ENCODE results near the gene GGA3. TPM values are rescaled to one million over a fixed set of nuclear protein-coding genes. Genes with fewer than 3 reads are reported as not detected.
A peak's percentile ranks its signal among the peaks of the same experiment; 100 is the strongest.

GGA3 gene, protein sequence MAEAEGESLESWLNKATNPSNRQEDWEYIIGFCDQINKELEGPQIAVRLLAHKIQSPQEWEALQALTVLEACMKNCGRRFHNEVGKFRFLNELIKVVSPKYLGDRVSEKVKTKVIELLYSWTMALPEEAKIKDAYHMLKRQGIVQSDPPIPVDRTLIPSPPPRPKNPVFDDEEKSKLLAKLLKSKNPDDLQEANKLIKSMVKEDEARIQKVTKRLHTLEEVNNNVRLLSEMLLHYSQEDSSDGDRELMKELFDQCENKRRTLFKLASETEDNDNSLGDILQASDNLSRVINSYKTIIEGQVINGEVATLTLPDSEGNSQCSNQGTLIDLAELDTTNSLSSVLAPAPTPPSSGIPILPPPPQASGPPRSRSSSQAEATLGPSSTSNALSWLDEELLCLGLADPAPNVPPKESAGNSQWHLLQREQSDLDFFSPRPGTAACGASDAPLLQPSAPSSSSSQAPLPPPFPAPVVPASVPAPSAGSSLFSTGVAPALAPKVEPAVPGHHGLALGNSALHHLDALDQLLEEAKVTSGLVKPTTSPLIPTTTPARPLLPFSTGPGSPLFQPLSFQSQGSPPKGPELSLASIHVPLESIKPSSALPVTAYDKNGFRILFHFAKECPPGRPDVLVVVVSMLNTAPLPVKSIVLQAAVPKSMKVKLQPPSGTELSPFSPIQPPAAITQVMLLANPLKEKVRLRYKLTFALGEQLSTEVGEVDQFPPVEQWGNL
- 25.0 and 25.8 TPM in 2 replicates for polyA plus RNA-seq (2011; rRNA removed)
- polyA minus RNA-seq (2011; rRNA and poly(A)+ RNA removed): 39.5 and 50.0 TPM in 2 replicates

DNA sequence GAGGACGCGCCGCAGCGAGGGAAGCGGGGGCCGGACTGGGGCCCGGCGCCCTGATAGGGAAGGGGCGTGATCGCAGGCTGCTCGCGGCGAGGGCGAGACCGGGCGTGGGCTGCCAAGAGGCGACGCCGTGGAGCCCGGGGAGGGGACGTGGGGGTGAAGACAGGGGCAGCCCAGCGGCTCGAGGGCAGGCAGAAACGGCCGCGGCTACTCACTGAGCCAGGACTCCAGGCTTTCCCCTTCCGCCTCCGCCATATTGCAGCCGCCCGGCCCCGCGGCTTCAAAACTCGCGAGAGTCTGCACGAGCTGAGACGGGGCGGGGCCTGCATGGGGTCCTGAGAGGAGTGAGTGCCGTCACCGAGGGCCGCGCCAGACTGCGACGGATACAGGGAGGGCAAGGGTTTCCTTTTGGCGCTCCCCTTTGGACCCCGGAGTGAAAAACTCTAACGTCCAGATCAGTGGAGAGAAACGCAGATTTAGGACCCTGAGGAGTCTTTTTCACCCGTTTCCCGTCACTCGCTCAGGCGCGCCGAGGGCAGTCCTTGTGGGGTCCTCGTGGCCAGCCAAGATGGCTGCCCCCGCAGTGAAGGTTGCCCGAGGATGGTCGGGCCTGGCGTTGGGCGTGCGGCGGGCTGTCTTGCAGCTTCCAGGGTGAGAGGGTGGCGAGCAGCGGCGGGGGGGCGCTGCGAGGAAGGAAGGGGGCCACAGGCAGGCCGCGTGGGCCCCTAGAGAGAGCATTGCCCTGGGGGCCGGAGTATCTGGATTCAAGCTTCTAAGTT lies at the start of gene GGA3, which contains the start of gene MRPS7:
GGA3 (minus strand) TSS at position 271 of the 776 bp plus-strand sequence; CDS start at position 252, 19 bp downstream.
MRPS7 (plus strand) TSS at position 544 of the 776 bp plus-strand sequence; CDS start at position 566, 22 bp downstream.
- Histone ChIP-seq H3K9me3 (ENCODE audit: control insufficient read depth, insufficient read depth, low read length) (no peaks in the 10 kb centered on the region; the same call in 1 of the 2 replicates), H3K27me3 (ENCODE audit: control insufficient read depth, insufficient read depth, low read length) (no peaks in the 10 kb centered on the region), H3K4me3 (ENCODE audit: low read depth, low read length) (peak within 1 kb of the TSS; percentile 95), H3K27ac (ENCODE audit: low read depth, low read length) (peak within 1 kb of the TSS; percentile 98)
- ChIA-PET CTCF (interaction anchor here (0.5 to 5.4 kb wide), 8 partner anchors 10 to 164 kb away, joined by 3 to 70 read pairs (median 4); partner anchors contain the start of gene MIF4GD), POLR2A (interaction anchor here (0.6 to 1.8 kb wide), 16 partner anchors 10 to 292 kb away, joined by 3 to 29 read pairs (median 4); partner anchors contain the start of genes GRB2, MIF4GD, NUP85 and SLC25A19)
- DNase-seq (ENCODE audit: low read depth, low spot score): peak; percentile 76
- no peak for TF ChIP-seq CTCF (IDR thresholded peaks at IDR 0.05; ENCODE audit: low read depth, low read length)

GRCh38 chr17:75308732-75309629 lies 47.6 kb upstream of the GGA3 start:
- H3K9me3 ChIP-seq (ENCODE audit: control insufficient read depth, insufficient read depth, low read length): no peaks in the 10 kb centered on the region
- POLR2A ChIA-PET: no interaction called here
- TF ChIP-seq CTCF (IDR thresholded peaks at IDR 0.05; ENCODE audit: low read depth, low read length): no peak
- DNase-seq (ENCODE audit: low read depth, low spot score): no peak
- CTCF ChIA-PET: interaction anchor here (0.6 to 1.3 kb wide), 2 partner anchors 12 to 14 kb away, joined by 3 to 7 read pairs; no protein-coding TSS in a partner anchor
- H3K4me3 ChIP-seq (ENCODE audit: low read depth, low read length): no peak overlapping the region
- H3K27me3 ChIP-seq (ENCODE audit: control insufficient read depth, insufficient read depth, low read length): no peaks in the 10 kb centered on the region
- no peak overlapping the region for H3K27ac ChIP-seq (ENCODE audit: low read depth, low read length)

- DNase-seq (ENCODE audit: low read depth, low spot score): no peak
- CTCF ChIA-PET: interaction anchor here (0.6 kb wide), 1 partner anchor 11 kb away, joined by 3 read pairs; no protein-coding TSS in a partner anchor
- Histone ChIP-seq H3K9me3 (ENCODE audit: control insufficient read depth, insufficient read depth, low read length) (no peaks in the 10 kb centered on the region), H3K4me3 (ENCODE audit: low read depth, low read length) (no peak overlapping the region), H3K27ac (ENCODE audit: low read depth, low read length) (no peak overlapping the region), H3K27me3 (ENCODE audit: control insufficient read depth, insufficient read depth, low read length) (no peaks in the 10 kb centered on the region)
- POLR2A ChIA-PET: no interaction called here
- no peak for TF ChIP-seq CTCF (IDR thresholded peaks at IDR 0.05; ENCODE audit: low read depth, low read length)
Observed at GRCh38 chr17:75307957-75308731, 46.7 kb upstream of the GGA3 start.
